ENCODE measurements around the gene INSYN1.
"Not testable (repeated sequence)": the region's sequence is repeated elsewhere in the genome, so short reads cannot be mapped to it uniquely, and the experiment has no call there.

The INSYN1 gene

GRCh38 chr15:73748730-73749129 is 4.4 kb downstream of the INSYN1 start:
- DNase-seq (ENCODE audit: low spot score), result no peak

- no peak for DNase-seq (ENCODE audit: low spot score)
Observed at GRCh38 chr15:73747847-73748590, 5.1 kb downstream of the INSYN1 start.

- no peak for DNase-seq (ENCODE audit: low spot score)
Observed at GRCh38 chr15:73746883-73747282, 6.3 kb downstream of the INSYN1 start.

DNA sequence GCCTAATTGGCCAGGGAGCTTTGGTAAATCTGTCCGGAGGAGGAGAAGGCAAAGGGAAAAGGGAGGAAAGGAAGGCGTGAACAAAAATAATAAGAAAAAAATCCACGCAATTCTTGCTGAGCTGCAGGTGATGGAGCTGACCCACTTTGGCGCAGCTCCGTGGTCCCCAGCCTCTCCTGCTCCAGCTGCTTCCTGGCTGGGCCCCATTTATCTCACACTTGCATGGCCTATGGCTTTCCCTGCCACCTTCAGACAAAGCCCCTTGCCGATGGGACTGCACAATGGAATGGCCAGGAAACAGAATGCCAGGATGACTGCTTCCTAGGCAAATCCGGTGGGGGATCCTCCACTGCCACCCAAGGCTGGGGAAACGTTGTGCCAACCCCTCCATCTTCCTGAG is 6.9 kb downstream of the INSYN1 start:
- DNase-seq (ENCODE audit: low spot score), result no peak

GRCh38 chr15:73745073-73745472 is 8.1 kb downstream of the INSYN1 start:
- DNase-seq (ENCODE audit: low spot score), result no peak

GRCh38 chr15:73744293-73744692 is 8.9 kb downstream of the INSYN1 start:
- DNase-seq (ENCODE audit: low spot score), result no peak

DNA sequence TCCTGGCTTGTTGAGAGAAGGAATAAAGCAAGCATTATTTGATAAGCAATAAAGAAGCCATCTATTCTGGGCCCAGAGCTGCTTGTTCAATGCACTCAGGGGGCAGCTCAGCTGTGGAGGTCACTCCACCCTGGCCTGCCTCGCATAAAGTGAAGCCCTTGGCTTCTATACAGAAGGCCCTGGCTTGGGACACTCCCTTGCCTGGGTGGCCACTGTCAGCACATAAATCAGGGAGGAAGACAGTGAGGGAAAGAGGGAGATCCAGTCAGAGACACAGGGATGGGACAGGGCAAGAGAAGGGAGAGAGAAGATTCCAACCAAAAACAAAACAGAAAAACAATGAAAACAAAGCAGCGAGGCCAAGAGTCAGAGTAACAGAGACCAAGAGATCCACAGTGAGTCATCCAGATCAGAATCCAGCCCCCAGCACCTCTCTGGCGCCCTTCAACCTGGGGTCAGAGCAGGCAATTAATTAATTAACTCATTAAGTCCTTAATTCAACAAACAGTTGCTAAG is 11.8 kb downstream of the INSYN1 start:
- DNase-seq (ENCODE audit: low spot score), result no peak

DNA sequence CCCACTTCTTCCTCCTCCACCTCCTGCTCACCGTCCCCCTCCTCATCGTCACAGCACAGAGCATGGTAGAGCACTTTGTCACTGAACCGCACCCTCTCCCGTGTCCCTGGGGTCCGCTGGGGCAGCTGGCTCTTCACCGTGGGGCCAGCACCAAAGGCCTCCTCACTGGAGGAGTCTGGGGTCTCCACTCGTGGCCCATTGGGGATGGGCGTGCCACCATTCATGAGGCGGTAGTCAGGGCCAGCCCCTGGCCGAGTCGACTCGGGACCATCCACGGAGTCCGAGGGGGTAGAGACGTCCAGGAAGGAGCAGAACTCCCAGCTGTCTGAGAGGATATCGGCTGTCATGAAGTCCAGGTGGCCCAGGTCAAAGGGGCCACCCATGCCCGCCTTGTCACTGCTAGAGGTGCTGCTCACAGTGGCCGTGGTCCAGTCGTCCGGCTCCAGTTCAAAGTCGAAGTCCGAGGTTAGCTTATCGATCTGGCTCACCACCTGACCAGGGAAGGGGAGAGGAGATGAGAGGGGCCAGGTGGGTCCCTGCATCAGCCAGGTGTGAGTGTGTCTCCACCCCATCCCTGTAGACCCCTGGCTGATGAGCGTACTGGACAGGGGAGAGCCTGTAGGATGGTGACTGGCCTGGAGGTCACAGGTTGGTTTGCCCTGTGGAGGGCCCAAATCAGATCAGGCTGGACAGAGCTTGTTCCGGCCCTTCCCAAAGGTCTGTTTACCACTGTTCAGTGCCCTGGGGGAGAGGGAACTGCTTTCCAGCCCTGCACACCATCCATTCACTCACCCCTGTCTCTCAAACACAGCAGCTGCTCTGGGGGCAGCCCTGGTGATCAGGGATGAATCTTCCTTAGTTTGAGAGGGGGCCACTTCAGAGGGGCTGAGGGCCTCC is 12.8 kb downstream of the INSYN1 start:
- DNase-seq (ENCODE audit: low spot score), result no peak

GRCh38 chr15:73737535-73737934 is 15.6 kb downstream of the INSYN1 start:
- no peak for DNase-seq (ENCODE audit: low spot score)

- no peak for DNase-seq (ENCODE audit: low spot score)
Observed at GRCh38 chr15:73732930-73733329, 20.2 kb downstream of the INSYN1 start.

GRCh38 chr15:73732051-73732450 is 21.1 kb downstream of the INSYN1 start:
- DNase-seq (ENCODE audit: low spot score), result not testable (repeated sequence)

DNA sequence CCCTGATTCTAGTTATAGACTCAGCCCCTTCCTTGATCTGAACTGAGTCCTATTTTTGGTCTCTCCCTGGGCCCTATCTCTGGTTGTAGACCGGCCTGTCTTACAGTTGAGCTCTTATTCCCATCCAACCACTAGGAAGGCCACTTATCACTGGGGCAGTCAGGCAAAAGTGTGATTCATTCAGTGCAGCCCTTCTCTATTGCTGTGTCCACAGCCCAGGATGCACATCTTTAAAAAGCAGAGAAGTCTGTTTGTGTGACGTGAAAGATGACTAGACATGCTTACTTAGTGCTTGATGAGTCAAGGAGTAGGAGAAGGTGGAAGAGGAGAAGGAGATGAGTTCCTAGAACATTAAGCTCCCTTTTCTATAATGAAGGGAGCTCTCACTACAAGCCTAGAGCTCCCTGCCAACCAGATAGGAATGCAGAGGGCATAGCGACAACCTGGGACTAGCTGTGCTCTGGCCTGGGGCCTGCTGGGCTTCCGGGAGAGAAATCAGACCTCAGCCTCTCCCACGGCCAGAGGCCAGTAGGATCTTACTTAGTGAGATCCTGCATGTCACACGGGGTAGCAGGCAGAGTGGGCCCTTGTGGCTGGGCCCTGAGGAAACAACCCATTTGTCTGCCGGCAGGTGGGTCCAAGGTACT is 25.7 kb downstream of the INSYN1 start:
- no peak for DNase-seq (ENCODE audit: low spot score)

- DNase-seq (ENCODE audit: low spot score), result no peak
Observed at GRCh38 chr15:73724212-73724611, 28.9 kb downstream of the INSYN1 start.

DNA sequence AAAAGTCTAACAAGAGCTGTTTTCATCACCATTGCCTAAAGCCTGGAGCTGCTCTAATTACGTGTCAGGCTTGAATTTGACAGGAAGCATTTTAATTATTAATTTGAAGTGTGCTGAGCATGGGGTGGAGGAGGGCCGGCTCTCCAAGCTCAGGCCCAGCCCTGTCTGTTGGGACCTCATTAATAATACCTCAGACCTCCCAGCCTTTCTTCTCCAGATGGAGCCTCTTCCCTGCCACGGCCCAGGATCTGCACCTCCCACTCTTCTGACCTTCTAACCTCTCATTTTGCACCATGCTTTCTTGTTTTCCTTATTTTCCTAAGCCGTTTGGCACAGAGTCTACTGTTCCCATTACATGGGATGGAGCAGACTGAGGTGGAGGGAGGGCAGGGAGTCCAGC is 30.0 kb downstream of the INSYN1 start:
- DNase-seq (ENCODE audit: low spot score), result no peak

- no peak for DNase-seq (ENCODE audit: low spot score)
Observed at GRCh38 chr15:73722425-73722824, 30.7 kb downstream of the INSYN1 start.

GRCh38 chr15:73718694-73719093 is 34.5 kb downstream of the INSYN1 start:
- no peak for DNase-seq (ENCODE audit: low spot score)

- no peak for DNase-seq (ENCODE audit: low spot score)
Observed at GRCh38 chr15:73717802-73718201, 35.3 kb downstream of the INSYN1 start.

DNA sequence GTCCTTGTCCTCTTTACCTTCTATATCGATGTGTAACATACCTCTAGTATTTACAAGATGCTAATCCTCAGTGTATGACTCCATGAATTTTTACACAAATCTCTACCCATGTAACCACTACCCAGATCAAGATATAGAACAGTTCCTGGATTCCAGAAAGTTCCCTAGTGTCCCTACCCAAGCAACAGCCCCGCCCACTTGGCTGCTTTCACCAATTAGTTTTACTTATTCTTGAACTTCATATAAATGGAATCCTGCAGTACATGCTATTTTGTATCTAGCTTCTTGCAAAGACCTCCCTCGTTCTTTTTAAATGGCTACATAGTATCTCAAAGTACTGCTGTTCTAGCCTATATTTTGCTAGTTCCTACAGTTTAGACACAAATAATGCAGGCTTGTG is 35.9 kb downstream of the INSYN1 start:
- no peak for DNase-seq (ENCODE audit: low spot score)

DNA sequence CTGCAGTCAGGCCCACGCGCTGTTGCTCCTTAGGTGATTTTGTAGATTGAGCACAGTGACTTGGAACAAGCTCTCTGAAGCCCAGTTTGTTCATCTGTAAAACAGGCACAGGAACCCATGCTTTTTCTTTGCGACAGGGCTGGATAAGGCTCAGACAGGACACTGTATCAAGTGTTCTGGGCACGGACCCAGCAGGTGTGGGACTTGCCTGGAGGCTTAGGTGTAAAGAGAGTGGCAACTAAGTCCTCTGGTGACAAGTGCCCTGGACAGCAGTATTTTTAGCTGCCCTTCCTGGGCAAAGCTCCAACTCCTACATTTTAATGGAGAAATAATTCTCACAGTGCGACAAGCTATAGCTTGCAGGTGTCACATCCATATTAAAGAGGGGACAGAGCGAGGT is 36.7 kb downstream of the INSYN1 start:
- DNase-seq (ENCODE audit: low spot score), result no peak

- DNase-seq (ENCODE audit: low spot score), result no peak
Observed at GRCh38 chr15:73715417-73715816, 37.7 kb downstream of the INSYN1 start.

DNA sequence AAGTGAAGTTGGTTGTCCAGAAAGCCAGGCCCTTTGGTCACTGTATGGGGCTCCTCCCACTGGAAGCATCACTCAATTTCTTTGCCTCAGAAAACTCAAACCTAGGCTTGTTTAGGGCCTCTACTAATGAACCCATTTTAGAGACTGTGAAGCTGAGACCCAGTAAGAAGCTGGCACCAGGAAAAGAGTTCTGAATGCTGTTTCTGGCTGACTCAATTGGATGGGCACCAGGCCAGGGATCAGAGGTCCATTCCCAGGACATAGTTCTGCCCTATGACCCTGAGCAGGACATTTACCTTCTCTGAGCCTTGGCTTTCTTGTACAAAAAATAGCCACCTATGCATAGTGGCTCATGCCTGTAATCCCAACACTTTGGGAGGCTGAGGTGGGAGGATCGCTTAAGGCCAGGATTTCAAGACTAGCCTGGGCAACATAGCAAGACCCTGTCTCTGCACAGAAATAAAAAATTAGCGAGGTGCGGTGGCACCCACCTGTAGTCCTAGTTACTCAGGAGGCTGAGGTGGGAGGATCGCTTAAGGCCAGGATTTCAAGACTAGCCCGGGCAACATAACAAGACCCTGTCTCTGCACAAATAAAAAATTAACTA is 38.4 kb downstream of the INSYN1 start:
- DNase-seq (ENCODE audit: low spot score), result no peak

GRCh38 chr15:73712107-73712506 is 41.0 kb downstream of the INSYN1 start:
- no peak for DNase-seq (ENCODE audit: low spot score)

Measured in HuH-7.5 (cell line).